SK-N-MC (cell line): ENCODE results near the gene CCND1.

ENCODE experiments used
- EZH2 ChIP-seq: fragments of 200-600 bp; sonication (generic); IDR thresholded peaks from one replicate; pipeline ENCODE4 v1.6.1; 2017; ENCODE audit warnings: antibody characterized with exemption
- POLR2AphosphoS5 ChIP-seq: IDR thresholded peaks from 2 replicates; pipeline ENCODE4 v1.6.1; 2012; ENCODE audit warnings: mild to moderate bottlenecking, low read depth, low read length, borderline replicate concordance

DNA sequence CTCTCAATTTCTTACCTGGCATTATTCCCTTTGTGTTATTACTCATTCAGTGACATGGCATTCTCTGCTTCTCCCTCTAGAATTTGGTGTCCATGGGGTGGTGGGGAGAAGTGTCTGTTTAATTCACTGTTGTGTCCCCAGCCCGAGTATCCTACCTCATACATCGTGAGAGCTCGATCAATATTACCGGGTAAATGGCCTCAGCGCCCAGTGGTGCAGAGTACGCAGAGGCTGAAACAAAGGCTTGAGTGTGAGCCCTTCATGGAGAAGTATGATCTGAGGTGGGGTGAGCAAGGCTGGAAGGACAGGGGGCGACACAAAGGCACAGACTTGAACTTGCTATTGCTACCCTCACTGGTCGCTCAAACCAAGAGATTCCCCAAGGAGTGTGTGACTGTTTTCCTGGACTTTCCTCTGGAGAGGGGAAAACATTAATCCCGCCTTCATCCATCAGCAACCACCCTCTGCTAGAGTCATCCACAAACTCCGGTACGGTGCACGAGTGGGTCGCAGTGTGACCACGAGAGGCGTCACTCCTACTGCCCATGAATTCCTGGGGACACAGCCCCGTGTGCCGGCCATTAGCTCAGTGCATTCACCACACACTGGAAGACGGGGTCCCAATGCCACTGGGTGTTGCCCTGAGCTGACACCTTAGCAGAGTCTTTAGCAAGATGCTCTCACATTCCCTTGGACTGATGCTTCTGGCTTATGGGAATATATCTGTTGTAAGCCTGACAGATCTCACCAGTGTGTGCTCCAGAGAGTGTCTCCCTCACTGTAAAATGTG lies 35.0 kb upstream of the CCND1 start:
- TF ChIP-seq EZH2: no peak
- no peak for TF ChIP-seq POLR2AphosphoS5
